ENCODE measurements around the gene DAND5. TPM values are rescaled to one million over a fixed set of nuclear protein-coding genes. Genes with fewer than 3 reads are reported as not detected.
"Not testable (repeated sequence)": the region's sequence is repeated elsewhere in the genome, so short reads cannot be mapped to it uniquely, and the experiment has no call there.

The DAND5 gene
- total RNA-seq, 2 experiments from 2014 or later: 0.21 to 0.25 TPM

- peaks cover 50% of the 10 kb centered on the region for H3K4me1 Mint-ChIP-seq
- no peaks in the 10 kb centered on the region for H3K27me3 Mint-ChIP-seq
- H3K4me3 Mint-ChIP-seq: peak overlapping the region; percentile 88
- CTCF ChIA-PET: interaction anchor here (0.6 kb wide), 2 partner anchors 18 to 1464 kb away, joined by 4 read pairs; no protein-coding TSS in a partner anchor
- DNase-seq: peak; percentile 73
- H3K27ac Mint-ChIP-seq: peak overlapping the region; percentile 93
- POLR2A ChIA-PET: interaction anchor here (0.6 to 1.1 kb wide), 3 partner anchors 8 to 213 kb away, joined by 3 read pairs; no protein-coding TSS in a partner anchor
- no peaks in the 10 kb centered on the region for H3K9me3 Mint-ChIP-seq (ENCODE audit: low read depth)
- peak; percentile 58 for ATAC-seq
- intact Hi-C loops (cut with DNase I, micrococcal nuclease): loop anchor here (1.0 to 10.0 kb wide), 4 partner anchors 61 to 1569 kb away; partner anchors contain the start of genes DNAJB1 (in 1 of the 2), TNPO2 (in 1 of the 2), ZNF490 (in 1 of the 2) and ZNF791 (in 1 of the 2)
- H3K36me3 Mint-ChIP-seq (ENCODE audit: low read depth): peaks cover 85% of the 10 kb centered on the region
These were observed 23.2 kb upstream of the DAND5 start for GRCh38 chr19:12946092-12946721.

GRCh38 chr19:12946731-12947496 lies 22.5 kb upstream of the DAND5 start:
- ATAC-seq: no peak
- H3K27me3 Mint-ChIP-seq: no peaks in the 10 kb centered on the region
- no peaks in the 10 kb centered on the region for H3K9me3 Mint-ChIP-seq (ENCODE audit: low read depth)
- ChIA-PET POLR2A (interaction anchor here (0.6 to 1.1 kb wide), 2 partner anchors 8 to 27 kb away, joined by 3 read pairs; no protein-coding TSS in a partner anchor), CTCF (interaction anchor here (0.6 to 1.1 kb wide), 2 partner anchors 18 to 102 kb away, joined by 4 to 5 read pairs; no protein-coding TSS in a partner anchor)
- peak overlapping the region; percentile 88 for H3K4me3 Mint-ChIP-seq
- peak overlapping the region; percentile 93 for H3K27ac Mint-ChIP-seq
- no peak for DNase-seq
- peaks cover 84% of the 10 kb centered on the region for H3K36me3 Mint-ChIP-seq (ENCODE audit: low read depth)
- intact Hi-C loops (cut with DNase I, micrococcal nuclease): loop anchor here (1.0 to 10.0 kb wide), 4 partner anchors 62 to 1568 kb away; partner anchors contain the start of genes DNAJB1 (in 1 of the 2), TNPO2 (in 1 of the 2), ZNF490 (in 1 of the 2) and ZNF791 (in 1 of the 2)
- H3K4me1 Mint-ChIP-seq: peaks cover 48% of the 10 kb centered on the region

- no peak for ATAC-seq
- ChIA-PET CTCF (interaction anchor here (0.6 to 1.1 kb wide), 2 partner anchors 17 to 103 kb away, joined by 4 to 5 read pairs; no protein-coding TSS in a partner anchor), POLR2A (interaction anchor here (0.5 kb wide), 1 partner anchor 17 kb away, joined by 3 read pairs; no protein-coding TSS in a partner anchor)
- Mint-ChIP-seq H3K4me3 (peak overlapping the region; percentile 88), H3K27me3 (no peaks in the 10 kb centered on the region), H3K27ac (peak overlapping the region; percentile 70), H3K9me3 (ENCODE audit: low read depth) (no peaks in the 10 kb centered on the region), H3K4me1 (peaks cover 41% of the 10 kb centered on the region), H3K36me3 (ENCODE audit: low read depth) (peaks cover 80% of the 10 kb centered on the region)
- DNase-seq: no peak
- intact Hi-C loops (cut with DNase I, micrococcal nuclease): loop anchor here (5.0 to 10.0 kb wide), 3 partner anchors 226 to 1567 kb away; partner anchors contain the start of genes DNAJB1 (in 1 of the 2), TNPO2 (in 1 of the 2), ZNF490 (in 1 of the 2) and ZNF791 (in 1 of the 2)
These were observed 21.4 kb upstream of the DAND5 start for GRCh38 chr19:12947702-12948611.

- Mint-ChIP-seq H3K36me3 (ENCODE audit: low read depth) (peaks cover 80% of the 10 kb centered on the region), H3K4me1 (peaks cover 40% of the 10 kb centered on the region), H3K9me3 (ENCODE audit: low read depth) (no peaks in the 10 kb centered on the region), H3K4me3 (no peak overlapping the region), H3K27ac (no peak overlapping the region), H3K27me3 (no peaks in the 10 kb centered on the region)
- ChIA-PET POLR2A (no interaction called here), CTCF (interaction anchor here (1.0 kb wide), 1 partner anchor 17 kb away, joined by 3 read pairs; no protein-coding TSS in a partner anchor)
- DNase-seq (no peak), ATAC-seq (no peak)
- intact Hi-C loops (cut with DNase I, micrococcal nuclease): loop anchor here (5.0 to 10.0 kb wide), 3 partner anchors 226 to 1566 kb away; partner anchors contain the start of genes DNAJB1 (in 1 of the 2), TNPO2 (in 1 of the 2), ZNF490 (in 1 of the 2) and ZNF791 (in 1 of the 2)
These were observed 20.6 kb upstream of the DAND5 start for GRCh38 chr19:12948612-12949362.

- peaks cover 80% of the 10 kb centered on the region for H3K36me3 Mint-ChIP-seq (ENCODE audit: low read depth)
- H3K9me3 Mint-ChIP-seq (ENCODE audit: low read depth): no peaks in the 10 kb centered on the region
- no peaks in the 10 kb centered on the region for H3K27me3 Mint-ChIP-seq
- no peak overlapping the region for H3K4me3 Mint-ChIP-seq
- DNase-seq: no peak
- ChIA-PET POLR2A (no interaction called here), CTCF (interaction anchor here (1.0 kb wide), 1 partner anchor 16 kb away, joined by 3 read pairs; no protein-coding TSS in a partner anchor)
- ATAC-seq: no peak
- peaks cover 41% of the 10 kb centered on the region for H3K4me1 Mint-ChIP-seq
- peak overlapping the region; percentile 64 for H3K27ac Mint-ChIP-seq
- intact Hi-C loops (cut with DNase I, micrococcal nuclease): loop anchor here (5.0 to 10.0 kb wide), 3 partner anchors 227 to 1565 kb away; partner anchors contain the start of genes DNAJB1 (in 1 of the 2), TNPO2 (in 1 of the 2), ZNF490 (in 1 of the 2) and ZNF791 (in 1 of the 2)
These were observed 19.8 kb upstream of the DAND5 start for GRCh38 chr19:12949363-12950283.

- CTCF ChIA-PET: interaction anchor here (0.6 kb wide), 1 partner anchor 238 kb away, joined by 3 read pairs; no protein-coding TSS in a partner anchor
- Mint-ChIP-seq H3K36me3 (ENCODE audit: low read depth) (peaks cover 79% of the 10 kb centered on the region), H3K4me1 (peaks cover 40% of the 10 kb centered on the region), H3K27ac (peak overlapping the region; percentile 8)
- POLR2A ChIA-PET; H3K4me3 Mint-ChIP-seq; ATAC-seq; H3K9me3 Mint-ChIP-seq (ENCODE audit: low read depth); H3K27me3 Mint-ChIP-seq; DNase-seq; intact Hi-C loops (cut with DNase I, micrococcal nuclease): not testable (repeated sequence)
These were observed 17.3 kb upstream of the DAND5 start for GRCh38 chr19:12952050-12952449.

GRCh38 chr19:12952488-12953137 lies 16.8 kb upstream of the DAND5 start:
- ChIA-PET POLR2A (no interaction called here), CTCF (interaction anchor here (0.6 to 5.4 kb wide), 3 partner anchors 10 to 24 kb away, joined by 3 to 38 read pairs (median 4); no protein-coding TSS in a partner anchor)
- DNase-seq (no peak), ATAC-seq (no peak)
- peaks cover 76% of the 10 kb centered on the region for H3K36me3 Mint-ChIP-seq (ENCODE audit: low read depth)
- H3K4me3 Mint-ChIP-seq: no peak overlapping the region
- no peaks in the 10 kb centered on the region for H3K27me3 Mint-ChIP-seq
- peaks cover 36% of the 10 kb centered on the region for H3K4me1 Mint-ChIP-seq
- no peaks in the 10 kb centered on the region for H3K9me3 Mint-ChIP-seq (ENCODE audit: low read depth)
- intact Hi-C loops (cut with DNase I, micrococcal nuclease): no loop called here
- peak overlapping the region; percentile 37 for H3K27ac Mint-ChIP-seq

- Mint-ChIP-seq H3K9me3 (ENCODE audit: low read depth) (no peaks in the 10 kb centered on the region), H3K36me3 (ENCODE audit: low read depth) (peaks cover 70% of the 10 kb centered on the region), H3K4me3 (no peak overlapping the region), H3K27me3 (no peaks in the 10 kb centered on the region), H3K27ac (peak overlapping the region; percentile 73), H3K4me1 (peaks cover 34% of the 10 kb centered on the region)
- DNase-seq (no peak), ATAC-seq (no peak)
- ChIA-PET POLR2A (no interaction called here), CTCF (interaction anchor here (0.6 to 5.4 kb wide), 3 partner anchors 9 to 24 kb away, joined by 3 to 38 read pairs (median 4); no protein-coding TSS in a partner anchor)
- intact Hi-C loops (cut with DNase I, micrococcal nuclease): no loop called here
These were observed 16.1 kb upstream of the DAND5 start for GRCh38 chr19:12953138-12953798.

All from activated CD4-positive, alpha-beta T cell treated with anti-CD3 and anti-CD28 coated beads for 36 hours (primary cell).